ENCODE data around the gene CDIP1.
"Not testable (repeated sequence)": the region's sequence is repeated elsewhere in the genome, so short reads cannot be mapped to it uniquely, and the experiment has no call there.

The CDIP1 gene

GRCh38 chr16:4538350-4539235 is at the start of gene CDIP1:
Gene CDIP1, minus strand, starts transcription at chr16:4538773. Its CDS starts 24,643 bp downstream, at chr16:4514130.
- DNase-seq (ENCODE audit: low spot score), result peak; percentile 94

GRCh38 chr16:4586291-4586690 is 47.7 kb upstream of the CDIP1 start:
- DNase-seq (ENCODE audit: low spot score), result no peak

DNA sequence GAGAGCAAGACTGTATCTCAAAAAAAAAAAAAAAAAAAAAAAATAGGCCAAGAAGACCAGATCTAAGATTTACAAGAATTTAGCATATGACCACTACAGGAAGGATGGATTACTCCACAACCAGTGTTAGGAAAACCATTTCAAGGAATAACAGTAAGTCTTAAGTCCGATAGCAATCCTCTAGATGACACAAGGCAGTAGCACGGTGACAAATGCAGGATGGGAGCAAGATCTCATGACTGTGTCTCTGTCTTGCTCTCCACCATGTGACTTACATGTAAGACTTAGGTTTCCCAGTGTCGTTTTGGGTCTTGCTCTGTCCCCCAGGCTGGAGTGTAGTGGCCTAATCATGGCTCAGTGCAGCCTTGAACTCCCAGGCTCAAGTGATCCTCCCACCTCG is 45.3 kb upstream of the CDIP1 start:
- DNase-seq (ENCODE audit: low spot score), result no peak

DNA sequence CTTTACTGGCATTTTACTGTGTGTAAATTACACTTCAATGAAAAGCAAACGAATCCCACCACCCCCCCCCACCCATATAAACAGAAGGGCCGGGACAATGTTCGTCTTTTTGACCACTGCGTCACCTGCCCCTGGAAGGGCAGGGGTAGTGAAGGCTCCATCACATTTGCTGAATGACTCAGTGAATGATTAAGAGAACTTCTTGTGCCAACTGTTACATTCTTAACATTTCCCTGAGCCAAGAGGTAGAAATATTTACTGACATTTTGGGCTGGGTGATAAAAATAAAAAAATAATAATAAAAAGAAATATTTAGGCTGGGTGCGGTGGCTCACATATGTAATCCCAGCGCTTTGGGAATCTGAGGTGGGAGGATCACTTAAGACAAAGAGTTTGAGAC is 41.7 kb upstream of the CDIP1 start:
- DNase-seq (ENCODE audit: low spot score), result no peak

- DNase-seq (ENCODE audit: low spot score), result no peak
These were observed 40.5 kb upstream of the CDIP1 start for GRCh38 chr16:4578961-4579530.

GRCh38 chr16:4576008-4576407 is 37.4 kb upstream of the CDIP1 start:
- no peak for DNase-seq (ENCODE audit: low spot score)

GRCh38 chr16:4574919-4575705 is 36.5 kb upstream of the CDIP1 start:
- no peak for DNase-seq (ENCODE audit: low spot score)

- not testable (repeated sequence) for DNase-seq (ENCODE audit: low spot score)
These were observed 35.4 kb upstream of the CDIP1 start for GRCh38 chr16:4573926-4574325.

- DNase-seq (ENCODE audit: low spot score), result no peak
These were observed 34.1 kb upstream of the CDIP1 start for GRCh38 chr16:4572715-4573114.

DNA sequence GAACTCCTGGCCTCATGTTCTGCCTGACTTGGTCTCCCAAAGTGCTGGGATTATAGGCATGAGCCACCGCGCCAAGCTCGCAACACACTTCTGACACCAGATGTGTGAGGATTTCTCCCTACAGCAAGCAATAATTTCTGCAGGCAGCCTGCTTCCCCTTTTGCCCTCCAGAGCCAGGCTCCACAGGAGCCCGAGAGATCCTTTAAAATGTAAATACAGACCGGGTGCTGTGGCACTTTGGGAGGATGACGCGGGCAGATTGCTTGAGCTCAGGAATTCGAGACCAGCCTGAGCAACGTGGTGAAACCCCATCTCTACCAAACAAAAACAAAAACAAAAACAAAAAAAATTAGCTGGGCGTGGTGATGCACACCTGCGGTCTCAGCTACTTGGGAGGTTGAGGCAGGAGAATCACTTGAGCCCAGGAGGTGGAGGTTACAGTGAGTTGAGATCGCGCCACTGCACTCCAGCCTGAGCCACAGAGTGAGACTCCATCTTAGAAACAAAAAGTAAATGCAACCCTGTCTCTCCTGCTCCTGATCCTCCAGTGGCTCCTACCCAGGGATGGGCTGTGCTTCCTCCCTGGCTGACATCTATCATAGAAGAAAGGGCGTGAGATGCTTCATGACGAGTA is 32.2 kb upstream of the CDIP1 start:
- DNase-seq (ENCODE audit: low spot score), result no peak

DNA sequence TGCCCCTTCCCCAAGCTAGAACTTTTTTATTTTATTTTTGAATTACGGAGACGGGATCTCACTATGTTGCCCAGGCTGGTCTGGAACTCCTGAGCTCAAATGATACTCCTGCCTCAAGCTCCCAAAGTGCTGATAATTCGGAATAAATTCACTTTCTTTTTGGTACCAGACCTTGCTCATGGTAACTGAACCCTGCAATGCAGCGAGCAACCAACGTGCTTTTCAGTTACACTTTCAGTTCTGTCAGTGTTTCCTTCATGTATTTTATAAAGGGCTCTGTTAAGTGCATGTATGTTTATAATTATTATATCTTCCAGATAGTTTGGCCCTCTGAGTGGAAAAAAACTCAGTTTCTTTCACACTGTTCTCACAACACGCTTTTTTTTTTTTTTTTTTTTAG is 31.5 kb upstream of the CDIP1 start:
- DNase-seq (ENCODE audit: low spot score), result no peak

GRCh38 chr16:4566144-4566543 is 27.6 kb upstream of the CDIP1 start:
- no peak for DNase-seq (ENCODE audit: low spot score)

- DNase-seq (ENCODE audit: low spot score), result no peak
These were observed 26.2 kb upstream of the CDIP1 start for GRCh38 chr16:4564661-4565267.

GRCh38 chr16:4561596-4561995 is 23.0 kb upstream of the CDIP1 start:
- peak; percentile 59 for DNase-seq (ENCODE audit: low spot score)

GRCh38 chr16:4557973-4558372 is 19.4 kb upstream of the CDIP1 start:
- no peak for DNase-seq (ENCODE audit: low spot score)

DNA sequence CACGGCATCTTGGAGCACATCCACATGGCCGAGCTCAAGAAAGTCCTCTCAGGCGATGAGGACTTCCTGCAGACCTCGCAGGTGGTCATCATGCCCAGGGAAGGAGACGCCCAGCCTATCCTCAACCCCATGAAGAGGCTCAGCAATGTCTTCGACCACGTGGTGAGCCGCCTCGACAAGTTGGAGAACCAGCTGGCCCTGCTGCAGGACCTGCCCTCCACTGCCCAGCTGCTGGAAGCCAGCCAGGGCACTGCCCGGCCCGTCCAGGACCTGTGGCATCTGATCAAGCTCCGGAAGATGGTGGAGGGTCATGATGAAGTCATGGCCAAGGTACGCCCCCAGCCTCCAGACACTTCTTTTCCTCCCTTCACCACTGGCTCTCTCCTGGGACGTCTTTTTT is 18.0 kb upstream of the CDIP1 start:
- DNase-seq (ENCODE audit: low spot score), result no peak

DNA sequence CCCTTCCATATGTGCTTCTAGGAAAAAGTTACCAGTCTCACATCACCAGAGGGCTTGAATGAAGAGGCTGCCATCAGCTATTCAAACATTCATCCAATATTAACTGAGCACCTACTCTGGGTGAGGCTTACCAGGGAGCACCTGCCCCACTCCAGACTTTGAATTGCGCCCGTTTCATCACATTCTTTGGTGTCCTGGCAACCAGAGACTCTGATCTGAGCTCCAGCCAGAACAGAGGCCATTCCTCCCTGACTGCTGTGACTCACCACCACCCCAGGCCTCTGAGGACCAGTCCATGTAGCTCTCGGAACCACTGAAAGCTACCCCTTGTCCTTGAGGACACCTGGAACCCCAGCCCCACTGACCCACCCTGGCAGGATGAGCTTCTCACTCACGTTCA is 17.5 kb upstream of the CDIP1 start, which contains the start of gene C16orf96:
TSS of gene C16orf96 (plus strand) at position 229 of the 400 bp plus-strand sequence. CDS start at position 379, 150 bp downstream.
- DNase-seq (ENCODE audit: low spot score), result no peak

DNA sequence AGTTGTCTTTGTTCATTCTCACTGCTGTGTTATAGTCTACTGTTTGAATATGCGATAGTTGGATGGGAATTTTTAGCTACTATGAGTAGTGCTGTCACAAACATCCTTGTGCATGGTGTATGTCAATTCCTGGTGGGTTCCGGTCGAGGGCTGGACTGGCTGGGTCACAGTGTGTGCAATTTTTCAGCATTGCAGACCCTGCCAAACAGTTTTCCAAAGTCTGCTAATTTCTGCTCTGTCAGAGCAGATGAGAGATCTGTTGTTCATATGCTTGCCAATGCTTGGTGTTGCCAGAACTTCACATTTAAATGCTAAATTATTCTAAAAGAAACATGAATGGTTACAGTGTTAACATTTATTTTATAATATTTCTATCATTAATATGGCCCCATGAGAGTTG is 14.0 kb upstream of the CDIP1 start:
- DNase-seq (ENCODE audit: low spot score), result no peak

- no peak for DNase-seq (ENCODE audit: low spot score)
These were observed 12.0 kb upstream of the CDIP1 start for GRCh38 chr16:4550591-4550990.

DNA sequence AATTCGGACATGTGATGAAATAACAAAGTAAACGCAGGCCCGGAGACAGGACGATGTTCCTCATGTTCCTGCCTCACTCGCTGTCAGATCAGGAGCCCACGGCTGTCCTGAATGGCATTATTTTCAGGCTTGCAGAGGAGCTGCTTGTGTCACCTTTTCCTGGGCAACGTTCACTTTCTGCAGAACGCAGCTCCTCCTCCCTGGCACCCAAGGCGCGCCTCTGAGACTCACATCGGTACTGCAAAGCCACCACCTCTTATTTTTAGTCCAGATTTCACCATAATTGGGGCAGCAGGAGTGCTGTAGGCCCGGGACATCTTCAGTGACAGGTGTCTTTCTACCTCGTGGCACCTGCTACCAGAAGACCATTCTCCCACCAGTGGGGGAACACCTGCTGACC is 9.6 kb upstream of the CDIP1 start:
- DNase-seq (ENCODE audit: low spot score), result no peak

- DNase-seq (ENCODE audit: low spot score), result no peak
These were observed 5.9 kb upstream of the CDIP1 start for GRCh38 chr16:4544473-4544872.

All from pons (tissue), 1 donor.